ENCODE measurements around the gene TLL2. TPM values are rescaled to one million over a fixed set of nuclear protein-coding genes. Genes with fewer than 3 reads are reported as not detected.
A peak's percentile ranks its signal among the peaks of the same experiment; 100 is the strongest.

The TLL2 gene
- total RNA-seq, 3 donors from 2014 or later, result not detected

- DNase-seq (no peak), ATAC-seq (no peak)
- no peaks in the 10 kb centered on the region for H3K4me1 Mint-ChIP-seq (ENCODE audit: low read depth)
- no peaks in the 10 kb centered on the region for H3K36me3 Mint-ChIP-seq (ENCODE audit: insufficient read depth)
- H3K27me3 Mint-ChIP-seq (ENCODE audit: low read depth), result peaks cover 13% of the 10 kb centered on the region
- no peaks in the 10 kb centered on the region for H3K9me3 Mint-ChIP-seq
- H3K4me3 Mint-ChIP-seq, result no peak overlapping the region
These were observed 98.4 kb downstream of the TLL2 start for GRCh38 chr10:96415150-96415890.

- ATAC-seq (no peak), DNase-seq (no peak)
- Mint-ChIP-seq H3K27me3 (ENCODE audit: low read depth) (peaks cover 15% of the 10 kb centered on the region), H3K4me3 (no peak overlapping the region), H3K36me3 (ENCODE audit: insufficient read depth) (no peaks in the 10 kb centered on the region), H3K9me3 (no peaks in the 10 kb centered on the region), H3K4me1 (ENCODE audit: low read depth) (no peaks in the 10 kb centered on the region)
These were observed 99.4 kb downstream of the TLL2 start for GRCh38 chr10:96414303-96414702.

GRCh38 chr10:96413151-96413787, 100.5 kb downstream of the TLL2 start:
- Mint-ChIP-seq H3K9me3 (no peaks in the 10 kb centered on the region), H3K4me3 (no peak overlapping the region), H3K27me3 (ENCODE audit: low read depth) (peaks cover 19% of the 10 kb centered on the region), H3K4me1 (ENCODE audit: low read depth) (no peaks in the 10 kb centered on the region), H3K36me3 (ENCODE audit: insufficient read depth) (no peaks in the 10 kb centered on the region)
- ATAC-seq (no peak), DNase-seq (no peak)

- ATAC-seq, result no peak
- Mint-ChIP-seq H3K36me3 (ENCODE audit: insufficient read depth) (no peaks in the 10 kb centered on the region), H3K4me3 (no peak overlapping the region), H3K9me3 (no peaks in the 10 kb centered on the region), H3K4me1 (ENCODE audit: low read depth) (no peaks in the 10 kb centered on the region), H3K27me3 (ENCODE audit: low read depth) (peaks cover 28% of the 10 kb centered on the region)
- no peak for DNase-seq
These were observed 101.9 kb downstream of the TLL2 start for GRCh38 chr10:96411716-96412320.

- DNase-seq, result no peak
- H3K9me3 Mint-ChIP-seq, result no peaks in the 10 kb centered on the region
- H3K27me3 Mint-ChIP-seq (ENCODE audit: low read depth), result peaks cover 32% of the 10 kb centered on the region
- H3K4me1 Mint-ChIP-seq (ENCODE audit: low read depth), result no peaks in the 10 kb centered on the region
- H3K36me3 Mint-ChIP-seq (ENCODE audit: insufficient read depth), result no peaks in the 10 kb centered on the region
- no peak overlapping the region for H3K4me3 Mint-ChIP-seq
- ATAC-seq, result no peak
These were observed 103.4 kb downstream of the TLL2 start for GRCh38 chr10:96410296-96410695.

- Mint-ChIP-seq H3K27me3 (ENCODE audit: low read depth) (peaks cover 32% of the 10 kb centered on the region), H3K4me1 (ENCODE audit: low read depth) (no peaks in the 10 kb centered on the region), H3K9me3 (no peaks in the 10 kb centered on the region)
These were observed 105.5 kb downstream of the TLL2 start for GRCh38 chr10:96408201-96408600.

GRCh38 chr10:96407560-96408069, 106.1 kb downstream of the TLL2 start:
- no peak for ATAC-seq
- DNase-seq, result no peak
- no peaks in the 10 kb centered on the region for H3K36me3 Mint-ChIP-seq (ENCODE audit: insufficient read depth)
- H3K4me3 Mint-ChIP-seq, result no peak overlapping the region
- H3K27me3 Mint-ChIP-seq (ENCODE audit: low read depth), result peaks cover 31% of the 10 kb centered on the region
- H3K9me3 Mint-ChIP-seq, result no peaks in the 10 kb centered on the region
- no peaks in the 10 kb centered on the region for H3K4me1 Mint-ChIP-seq (ENCODE audit: low read depth)

More at GRCh38 chr10:96408201-96408600, 105.5 kb downstream of the TLL2 start:
- no peak for DNase-seq
- H3K36me3 Mint-ChIP-seq (ENCODE audit: insufficient read depth), result no peaks in the 10 kb centered on the region
- ATAC-seq, result no peak
- H3K4me3 Mint-ChIP-seq, result no peak overlapping the region

GRCh38 chr10:96406091-96406490, 107.6 kb downstream of the TLL2 start:
- H3K36me3 Mint-ChIP-seq (ENCODE audit: insufficient read depth), result no peaks in the 10 kb centered on the region
- H3K27me3 Mint-ChIP-seq (ENCODE audit: low read depth), result peaks cover 24% of the 10 kb centered on the region
- no peak overlapping the region for H3K4me3 Mint-ChIP-seq
- no peaks in the 10 kb centered on the region for H3K9me3 Mint-ChIP-seq
- ATAC-seq (no peak), DNase-seq (no peak)
- no peaks in the 10 kb centered on the region for H3K4me1 Mint-ChIP-seq (ENCODE audit: low read depth)

GRCh38 chr10:96402417-96403305, 111.1 kb downstream of the TLL2 start:
- ATAC-seq, result no peak
- no peaks in the 10 kb centered on the region for H3K36me3 Mint-ChIP-seq (ENCODE audit: insufficient read depth)
- H3K4me3 Mint-ChIP-seq, result no peak overlapping the region
- peaks cover 22% of the 10 kb centered on the region for H3K27me3 Mint-ChIP-seq (ENCODE audit: low read depth)
- no peaks in the 10 kb centered on the region for H3K4me1 Mint-ChIP-seq (ENCODE audit: low read depth)
- H3K9me3 Mint-ChIP-seq, result no peaks in the 10 kb centered on the region
- no peak for DNase-seq

- Mint-ChIP-seq H3K4me3 (no peak overlapping the region), H3K4me1 (ENCODE audit: low read depth) (peaks cover 2% of the 10 kb centered on the region), H3K9me3 (no peaks in the 10 kb centered on the region), H3K27me3 (ENCODE audit: low read depth) (peaks cover 22% of the 10 kb centered on the region), H3K36me3 (ENCODE audit: insufficient read depth) (no peaks in the 10 kb centered on the region)
- ATAC-seq (no peak), DNase-seq (no peak)
These were observed 112.7 kb downstream of the TLL2 start for GRCh38 chr10:96401036-96401435.

GRCh38 chr10:96400465-96400864, 113.3 kb downstream of the TLL2 start:
- H3K27me3 Mint-ChIP-seq (ENCODE audit: low read depth), result peaks cover 20% of the 10 kb centered on the region
- peaks cover 3% of the 10 kb centered on the region for H3K4me1 Mint-ChIP-seq (ENCODE audit: low read depth)
- H3K36me3 Mint-ChIP-seq (ENCODE audit: insufficient read depth), result no peaks in the 10 kb centered on the region
- ATAC-seq (no peak), DNase-seq (no peak)
- no peak overlapping the region for H3K4me3 Mint-ChIP-seq
- no peaks in the 10 kb centered on the region for H3K9me3 Mint-ChIP-seq

GRCh38 chr10:96397902-96398301, 115.8 kb downstream of the TLL2 start:
- peaks cover 3% of the 10 kb centered on the region for H3K4me1 Mint-ChIP-seq (ENCODE audit: low read depth)
- H3K4me3 Mint-ChIP-seq, result no peak overlapping the region
- peaks cover 20% of the 10 kb centered on the region for H3K27me3 Mint-ChIP-seq (ENCODE audit: low read depth)
- DNase-seq (no peak), ATAC-seq (no peak)
- H3K9me3 Mint-ChIP-seq, result no peaks in the 10 kb centered on the region
- no peaks in the 10 kb centered on the region for H3K36me3 Mint-ChIP-seq (ENCODE audit: insufficient read depth)

- peaks cover 16% of the 10 kb centered on the region for H3K27me3 Mint-ChIP-seq (ENCODE audit: low read depth)
- ATAC-seq, result peak; percentile 85 to 87
- peak; percentile 47 for DNase-seq
- H3K9me3 Mint-ChIP-seq, result no peaks in the 10 kb centered on the region
- no peaks in the 10 kb centered on the region for H3K36me3 Mint-ChIP-seq (ENCODE audit: insufficient read depth)
- no peak overlapping the region for H3K4me3 Mint-ChIP-seq
- peaks cover 3% of the 10 kb centered on the region for H3K4me1 Mint-ChIP-seq (ENCODE audit: low read depth)
These were observed 117.5 kb downstream of the TLL2 start for GRCh38 chr10:96395931-96396877.

Data from activated T-cell treated with anti-CD3 and anti-CD28 coated beads, Interleukin-2, amount 50 U/mL, for 4 hours (primary cell).